Motor neuron (in vitro differentiated cells): ENCODE measurements around the gene ANKRD36. TPM values are rescaled to one million over a fixed set of nuclear protein-coding genes. Genes with fewer than 3 reads are reported as not detected.
"Not testable (repeated sequence)": the region's sequence is repeated elsewhere in the genome, so short reads cannot be mapped to it uniquely, and the experiment has no call there.

Experiments
- ATAC-seq, 8 experiments: fragments of 200-7000 bp; cut with Tn5 transposase; replicated peaks in 6 of 8; 2 replicates each; pipeline ENCODE4 v1.8.0; 2021; ENCODE audit warnings: mild to moderate bottlenecking in 8 of 8, moderate library complexity in 8 of 8
- H3K27ac ChIP-seq, 2 donors: fragments of 250-450 bp; sonication (Bioruptor Pico); 2 replicates each; pipeline ENCODE4 v1.9.0; 2021; ENCODE audit warnings: antibody characterized with exemption in 2 of 2, mild to moderate bottlenecking in 2 of 2, moderate library complexity in 1 of 2
- H3K4me1 ChIP-seq, 2 donors: fragments of 250-450 bp; sonication (Bioruptor Pico); replicated peaks in 1 of 2; 2 replicates each; pipeline ENCODE4 v1.6.1; 2021; ENCODE audit warnings: antibody characterized with exemption in 2 of 2, mild to moderate bottlenecking in 2 of 2, moderate library complexity in 1 of 2
- H3K4me3 ChIP-seq, 5 donors: fragments of 250-450 bp; sonication (Bioruptor Pico); 2 replicates each; pipeline ENCODE4 v1.9.0; 2021; ENCODE audit warnings: antibody characterized with exemption in 5 of 5, mild to moderate bottlenecking in 5 of 5, moderate library complexity in 4 of 5
- WGBS, 10 experiments: fragments of 450-650 bp; shearing (Covaris generic); methylation state at CpG; one replicate each; pipeline ENCODE4 v1.0.0; 2022; 5-methylcytosine and 5-hydroxymethylcytosine counted together
- in situ Hi-C, 9 experiments: fragments of 400-800 bp; cut with MboI; loops; one replicate each; pipeline ENCODE4 v1.15.0; 2021; ENCODE audit warnings: low sequenced_read_pairs in 9 of 9, low pct_unique_long_range_greater_than_20kb in 2 of 9; ENCODE audit not compliant: unreplicated experiment in 9 of 9
- total RNA-seq, 8 experiments: library from RNA; unstranded; fragments of 300-600 nt; gene quantifications; 2 replicates each; pipeline versions ENCODE4 v1.2.3 to v1.2.4, GENCODE V29; 2022

The ANKRD36 gene
- total RNA-seq, 8 experiments from 2014 or later: 16.1 to 76.8 (median 55.0) TPM

- H3K27ac ChIP-seq: not testable (repeated sequence)
- WGBS, 10 experiments: 100% methylated on average over 1 of the region's 33 CpGs; no CpG with 5 or more reads in 9 of the 10 experiments
These were observed 18.8 kb upstream of the ANKRD36 start for GRCh38 chr2:97093983-97094771.

GRCh38 chr2:97094772-97095611 is 18.0 kb upstream of the ANKRD36 start, which contains the start of gene FAHD2B:
TSS of gene FAHD2B (minus strand) at chr2:97094882. CDS start at chr2:97091706, 3,176 bp downstream.
- 9 to 33% (median 11%) methylated on average over 1 to 6 of the region's 48 CpGs; no CpG with 5 or more reads in 7 of the 10 experiments for WGBS, 10 experiments
- H3K4me1 ChIP-seq, in situ Hi-C loops, H3K27ac ChIP-seq: not testable (repeated sequence)
- peak; percentile 92 to 96 (median 94) for ATAC-seq
- H3K4me3 ChIP-seq: peak within 1 kb of the TSS; percentile 23 to 48 (median 39)

More at GRCh38 chr2:97093983-97094771, 18.8 kb upstream of the ANKRD36 start:
- peak overlapping the region in 2 of 5 donors; percentile 14 to 24 for H3K4me3 ChIP-seq
- peak; percentile 28 to 68 (median 38) for ATAC-seq
- in situ Hi-C loops, H3K4me1 ChIP-seq: not testable (repeated sequence)

GRCh38 chr2:97095661-97096060 is 17.3 kb upstream of the ANKRD36 start:
- in situ Hi-C loops: no loop called here
- 20 to 93% (median 85%) methylated on average over 1 to 5 of the region's 12 CpGs; no CpG with 5 or more reads in 5 of the 10 experiments for WGBS, 10 experiments
- H3K4me1 ChIP-seq: peaks cover 5 to 9% of the 10 kb centered on the region in 2 donors
- H3K27ac ChIP-seq: no peak overlapping the region
- peak overlapping the region; percentile 23 to 48 (median 39) for H3K4me3 ChIP-seq
- no peak for ATAC-seq

GRCh38 chr2:97098786-97099372 is 14.1 kb upstream of the ANKRD36 start:
- H3K4me3 ChIP-seq, H3K27ac ChIP-seq, ATAC-seq, H3K4me1 ChIP-seq, in situ Hi-C loops: not testable (repeated sequence)
- WGBS, 10 experiments: 60 to 70% (median 67%) methylated on average over 1 to 2 of the region's 3 CpGs; no CpG with 5 or more reads in 7 of the 10 experiments

GRCh38 chr2:97106878-97107277 is 6.1 kb upstream of the ANKRD36 start:
- H3K4me3 ChIP-seq, ATAC-seq, H3K4me1 ChIP-seq, H3K27ac ChIP-seq: not testable (repeated sequence)
- in situ Hi-C loops: loop anchor here in 1 of 9 experiments (25.0 kb wide), 1 partner anchor 120 kb away; the partner anchor contains the start of gene FAM178B
- 43 to 100% (median 76%) methylated on average over 1 to 2 of the region's 2 CpGs; no CpG with 5 or more reads in 4 of the 10 experiments for WGBS, 10 experiments

GRCh38 chr2:97111246-97111645 is 1.7 kb upstream of the ANKRD36 start:
- in situ Hi-C loops: loop anchor here in 1 of 9 experiments (25.0 kb wide), 1 partner anchor 124 kb away; the partner anchor contains the start of gene FAM178B
- not testable (repeated sequence) for H3K4me3 ChIP-seq, H3K27ac ChIP-seq, ATAC-seq, H3K4me1 ChIP-seq
- 0 to 100% (median 96%) methylated on average over 1 to 3 of the region's 9 CpGs; no CpG with 5 or more reads in 6 of the 10 experiments for WGBS, 10 experiments

- Histone ChIP-seq H3K27ac (peak overlapping the region; percentile 85 to 92), H3K4me3 (peak overlapping the region; percentile 69 to 100 (median 97))
- ATAC-seq: peak; percentile 46 to 71 (median 68)
- in situ Hi-C loops: loop anchor here in 1 of 9 experiments (25.0 kb wide), 1 partner anchor 125 kb away; the partner anchor contains the start of gene FAM178B
- H3K4me1 ChIP-seq: not testable (repeated sequence)
- WGBS, 10 experiments: 0 to 3% (median 0%) methylated on average over 3 to 10 of the region's 44 CpGs; no CpG with 5 or more reads in 3 of the 10 experiments
These were observed 468 bp upstream of the ANKRD36 start for GRCh38 chr2:97112320-97113049.

GRCh38 chr2:97113882-97114255 is 916 bp downstream of the ANKRD36 start:
- WGBS, 10 experiments: no CpG with 5 or more reads among the region's 18 CpGs
- H3K4me1 ChIP-seq: not testable (repeated sequence)
- peak in 1 of 8 experiments; percentile 25 for ATAC-seq
- in situ Hi-C loops: loop anchor here in 1 of 9 experiments (25.0 kb wide), 1 partner anchor 127 kb away; the partner anchor contains the start of gene FAM178B
- Histone ChIP-seq H3K27ac (peak overlapping the region; percentile 85 to 92), H3K4me3 (peak overlapping the region; percentile 69 to 100 (median 97))

GRCh38 chr2:97129090-97129489 is 16.1 kb downstream of the ANKRD36 start:
- H3K27ac ChIP-seq, H3K4me1 ChIP-seq, in situ Hi-C loops, ATAC-seq, H3K4me3 ChIP-seq: not testable (repeated sequence)
- no CpG with 5 or more reads among the region's 2 CpGs for WGBS, 10 experiments

- H3K27ac ChIP-seq, ATAC-seq, in situ Hi-C loops, H3K4me3 ChIP-seq, H3K4me1 ChIP-seq: not testable (repeated sequence)
- 51 to 90% (median 75%) methylated on average over 1 to 2 of the region's 3 CpGs; no CpG with 5 or more reads in 3 of the 10 experiments for WGBS, 10 experiments
These were observed 31.1 kb downstream of the ANKRD36 start for GRCh38 chr2:97144016-97144415.

GRCh38 chr2:97166548-97166947 is 53.6 kb downstream of the ANKRD36 start:
- 80 to 100% (median 83%) methylated on average over 1 of the region's 3 CpGs; no CpG with 5 or more reads in 6 of the 10 experiments for WGBS, 10 experiments
- in situ Hi-C loops, H3K4me1 ChIP-seq, H3K27ac ChIP-seq, ATAC-seq, H3K4me3 ChIP-seq: not testable (repeated sequence)

- H3K4me3 ChIP-seq, H3K4me1 ChIP-seq, in situ Hi-C loops, H3K27ac ChIP-seq, ATAC-seq: not testable (repeated sequence)
- 0 to 100% (median 83%) methylated on average over 1 of the region's 4 CpGs; no CpG with 5 or more reads in 7 of the 10 experiments for WGBS, 10 experiments
These were observed 55.0 kb downstream of the ANKRD36 start for GRCh38 chr2:97167938-97168337.
